HL-60/S4 (cell line): ENCODE data around the gene ACRV1.

Experiments used
- in situ Hi-C: fragments of 300-500 bp; cut with MboI; formaldehyde crosslinking; loops from 2 replicates; pipeline ENCODE4 v1.14.3; 2022; ENCODE audit warnings: low sequenced_read_pairs

The ACRV1 gene

GRCh38 chr11:125662689-125663088 is 18.0 kb downstream of the ACRV1 start:
- in situ Hi-C loops = no loop called here

GRCh38 chr11:125649465-125650166 is 31.0 kb downstream of the ACRV1 start:
- in situ Hi-C loops = no loop called here

GRCh38 chr11:125645871-125646270 is 34.8 kb downstream of the ACRV1 start:
- in situ Hi-C loops = no loop called here

- in situ Hi-C loops = no loop called here
Observed at GRCh38 chr11:125638315-125638714, 42.3 kb downstream of the ACRV1 start.

GRCh38 chr11:125637840-125638239 is 42.8 kb downstream of the ACRV1 start:
- in situ Hi-C loops = no loop called here

GRCh38 chr11:125627236-125627910 is 53.3 kb downstream of the ACRV1 start:
- in situ Hi-C loops = no loop called here

GRCh38 chr11:125626288-125626950 is 54.2 kb downstream of the ACRV1 start:
- in situ Hi-C loops = no loop called here

- in situ Hi-C loops = no loop called here
Observed at GRCh38 chr11:125625630-125626287, 54.9 kb downstream of the ACRV1 start.

- in situ Hi-C loops = no loop called here
Observed at GRCh38 chr11:125625225-125625629, 55.4 kb downstream of the ACRV1 start.

- in situ Hi-C loops = no loop called here
Observed at GRCh38 chr11:125624756-125625213, 55.9 kb downstream of the ACRV1 start, which contains the start of gene CHEK1. Gene CHEK1, plus strand, starts transcription at chr11:125625163. Its CDS starts 1,606 bp downstream, at chr11:125626769.

GRCh38 chr11:125623064-125623463 is 57.6 kb downstream of the ACRV1 start:
- in situ Hi-C loops = no loop called here

- in situ Hi-C loops = no loop called here
Observed at GRCh38 chr11:125621995-125622394, 58.7 kb downstream of the ACRV1 start.
